ENCODE results near the gene MCM10.

The MCM10 gene

DNA sequence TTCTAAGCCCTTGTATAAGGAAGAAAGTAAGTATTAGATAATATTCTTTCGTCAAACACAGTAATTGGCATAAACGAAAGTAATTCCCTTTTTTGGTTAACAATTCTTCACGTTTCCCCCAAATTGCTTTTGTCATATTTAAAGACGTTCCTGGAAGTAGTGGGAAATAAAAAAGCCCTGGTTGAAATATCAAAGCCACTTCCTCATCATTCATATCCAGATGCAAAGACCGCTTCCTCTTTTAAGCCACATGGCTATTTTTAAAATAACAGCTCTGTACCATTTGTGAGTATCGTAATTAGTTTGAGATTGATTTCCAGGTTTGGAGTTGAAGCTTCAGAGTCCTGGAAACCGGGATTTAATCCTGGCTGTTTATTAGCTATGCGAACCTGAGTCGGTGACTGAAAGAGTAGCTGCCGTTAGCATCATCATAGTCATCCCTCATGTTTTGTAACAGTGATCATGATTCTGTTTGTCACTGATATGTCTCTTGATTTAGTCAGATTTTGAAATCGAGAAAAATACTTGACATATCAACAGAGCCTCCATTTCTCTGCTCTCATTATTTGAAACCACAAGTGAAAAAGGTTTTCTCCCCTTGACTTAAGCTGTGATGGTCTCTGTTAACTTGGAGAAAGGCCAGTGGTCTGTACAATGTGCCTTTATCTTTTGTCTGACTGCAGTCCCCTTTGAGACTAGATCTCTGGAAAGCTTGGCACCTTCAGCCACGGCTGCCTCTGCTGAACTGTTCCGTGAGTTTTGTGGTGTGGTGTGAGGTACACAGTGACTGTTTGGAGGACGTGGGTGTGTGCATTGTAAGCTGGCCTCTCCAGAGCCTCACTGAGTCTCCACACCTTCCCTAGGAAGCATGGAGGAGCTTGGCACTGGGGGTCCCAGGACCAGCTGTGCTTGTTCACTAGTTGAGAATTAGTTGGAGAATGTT lies 43.2 kb upstream of the MCM10 start:
- TF ChIP-seq, protein P1, sequence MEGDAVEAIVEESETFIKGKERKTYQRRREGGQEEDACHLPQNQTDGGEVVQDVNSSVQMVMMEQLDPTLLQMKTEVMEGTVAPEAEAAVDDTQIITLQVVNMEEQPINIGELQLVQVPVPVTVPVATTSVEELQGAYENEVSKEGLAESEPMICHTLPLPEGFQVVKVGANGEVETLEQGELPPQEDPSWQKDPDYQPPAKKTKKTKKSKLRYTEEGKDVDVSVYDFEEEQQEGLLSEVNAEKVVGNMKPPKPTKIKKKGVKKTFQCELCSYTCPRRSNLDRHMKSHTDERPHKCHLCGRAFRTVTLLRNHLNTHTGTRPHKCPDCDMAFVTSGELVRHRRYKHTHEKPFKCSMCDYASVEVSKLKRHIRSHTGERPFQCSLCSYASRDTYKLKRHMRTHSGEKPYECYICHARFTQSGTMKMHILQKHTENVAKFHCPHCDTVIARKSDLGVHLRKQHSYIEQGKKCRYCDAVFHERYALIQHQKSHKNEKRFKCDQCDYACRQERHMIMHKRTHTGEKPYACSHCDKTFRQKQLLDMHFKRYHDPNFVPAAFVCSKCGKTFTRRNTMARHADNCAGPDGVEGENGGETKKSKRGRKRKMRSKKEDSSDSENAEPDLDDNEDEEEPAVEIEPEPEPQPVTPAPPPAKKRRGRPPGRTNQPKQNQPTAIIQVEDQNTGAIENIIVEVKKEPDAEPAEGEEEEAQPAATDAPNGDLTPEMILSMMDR (conservative IDR thresholded peaks at IDR 0.05; ENCODE audit: low read depth, low read length): no peak
- H3K4me3 ChIP-seq (IDR thresholded peaks at IDR 0.05; ENCODE audit: insufficient read depth, low read depth, low read length): no peak overlapping the region
- H2AFZ ChIP-seq (ENCODE audit: low read depth): no peak overlapping the region
- H3K36me3 ChIP-seq (ENCODE audit: insufficient read depth): no peaks in the 10 kb centered on the region; the same call in 1 of the 2 replicates
- no peaks in the 10 kb centered on the region for H3K79me2 ChIP-seq (ENCODE audit: insufficient read depth, low read depth)
- H4K20me1 ChIP-seq (ENCODE audit: insufficient read depth): no peaks in the 10 kb centered on the region
- no peaks in the 10 kb centered on the region for H3K4me1 ChIP-seq (ENCODE audit: low read depth, poor library complexity, severe bottlenecking)
- H3K4me2 ChIP-seq: no peak overlapping the region
- no peak overlapping the region for H3K27ac ChIP-seq
- H3K27me3 ChIP-seq (ENCODE audit: insufficient read depth, low read depth): no peaks in the 10 kb centered on the region
- H3K9ac ChIP-seq: no peak overlapping the region

DNA sequence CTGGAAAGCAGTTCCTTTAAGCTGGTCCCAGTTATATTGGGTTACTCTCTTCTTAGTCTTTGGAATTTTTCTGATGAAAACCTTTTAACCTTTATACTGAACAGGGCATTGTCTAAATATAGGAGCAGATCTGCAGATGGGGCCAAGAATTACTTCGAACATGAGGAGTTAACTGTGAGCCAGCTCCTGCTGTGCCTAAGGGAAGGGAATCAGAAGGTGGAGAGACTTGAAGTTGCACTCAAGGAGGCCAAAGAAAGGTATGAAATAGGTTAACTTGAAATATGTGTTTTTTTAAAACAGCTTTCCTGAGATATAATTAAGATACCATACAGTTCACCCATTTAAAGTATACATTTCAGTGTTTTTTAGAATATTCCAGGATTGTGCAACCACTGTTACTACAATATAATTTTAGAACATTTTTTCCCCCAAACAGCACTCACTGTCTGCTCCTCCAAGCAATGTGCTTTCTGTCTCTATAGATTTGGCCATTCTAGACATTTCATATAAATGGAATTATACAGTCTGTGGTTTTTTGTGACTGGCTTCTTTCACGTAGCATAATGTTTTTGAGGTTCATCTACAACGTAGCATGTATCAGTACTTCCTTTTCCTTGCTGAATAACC lies 42.5 kb upstream of the MCM10 start:
- H3K9ac ChIP-seq: no peak overlapping the region
- TF ChIP-seq, protein P1 (conservative IDR thresholded peaks at IDR 0.05; ENCODE audit: low read depth, low read length): no peak
- no peaks in the 10 kb centered on the region for H3K4me1 ChIP-seq (ENCODE audit: low read depth, poor library complexity, severe bottlenecking)
- no peaks in the 10 kb centered on the region; the same call in 1 of the 2 replicates for H3K36me3 ChIP-seq (ENCODE audit: insufficient read depth)
- H3K4me3 ChIP-seq (IDR thresholded peaks at IDR 0.05; ENCODE audit: insufficient read depth, low read depth, low read length): no peak overlapping the region
- H3K4me2 ChIP-seq: no peak overlapping the region
- H2AFZ ChIP-seq (ENCODE audit: low read depth): no peak overlapping the region
- H4K20me1 ChIP-seq (ENCODE audit: insufficient read depth): no peaks in the 10 kb centered on the region
- no peaks in the 10 kb centered on the region for H3K27me3 ChIP-seq (ENCODE audit: insufficient read depth, low read depth)
- no peak overlapping the region for H3K27ac ChIP-seq
- H3K79me2 ChIP-seq (ENCODE audit: insufficient read depth, low read depth): no peaks in the 10 kb centered on the region

DNA sequence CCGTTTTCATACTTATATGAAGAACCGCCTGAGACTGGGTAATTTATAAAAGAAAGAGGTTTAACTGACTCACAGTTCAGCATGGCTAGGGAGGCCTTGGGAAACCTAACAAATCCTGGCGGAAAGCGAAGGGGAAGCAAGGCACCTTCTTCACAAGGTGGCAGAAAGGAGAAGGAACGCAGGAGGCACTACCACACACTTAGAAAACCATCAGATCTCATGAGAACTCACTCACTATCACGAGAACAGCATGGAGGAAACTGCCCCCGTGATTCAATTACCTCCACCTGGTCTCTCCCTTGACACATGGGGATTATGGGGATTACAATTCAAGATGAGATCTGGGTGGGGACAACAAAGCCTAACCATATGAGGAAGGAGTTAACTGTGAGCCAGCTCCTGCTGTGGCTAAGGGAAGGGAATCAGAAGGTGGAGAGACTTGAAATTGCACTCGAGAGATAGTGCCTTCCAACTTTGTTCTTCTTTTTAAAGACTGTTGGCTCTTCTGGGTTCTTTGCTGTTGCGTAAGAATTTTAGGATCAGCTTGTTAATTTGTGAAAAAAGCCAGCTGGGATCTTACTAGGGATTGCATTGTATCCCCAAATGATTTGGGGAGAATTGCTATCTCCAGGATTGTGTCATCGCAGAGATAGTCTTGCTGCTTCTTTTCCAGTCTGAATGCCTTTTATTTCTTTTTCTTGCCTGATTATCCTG lies 40.4 kb upstream of the MCM10 start:
- Histone ChIP-seq H3K4me2 (no peak overlapping the region), H3K79me2 (ENCODE audit: insufficient read depth, low read depth) (no peaks in the 10 kb centered on the region), H3K27ac (no peak overlapping the region), H3K27me3 (ENCODE audit: insufficient read depth, low read depth) (no peaks in the 10 kb centered on the region), H3K36me3 (ENCODE audit: insufficient read depth) (no peaks in the 10 kb centered on the region; the same call in 1 of the 2 replicates), H4K20me1 (ENCODE audit: insufficient read depth) (no peaks in the 10 kb centered on the region), H2AFZ (ENCODE audit: low read depth) (no peak overlapping the region), H3K4me1 (ENCODE audit: low read depth, poor library complexity, severe bottlenecking) (no peaks in the 10 kb centered on the region), H3K9ac (no peak overlapping the region), H3K4me3 (IDR thresholded peaks at IDR 0.05; ENCODE audit: insufficient read depth, low read depth, low read length) (no peak overlapping the region)
- TF ChIP-seq, protein P1 (conservative IDR thresholded peaks at IDR 0.05; ENCODE audit: low read depth, low read length): no peak

DNA sequence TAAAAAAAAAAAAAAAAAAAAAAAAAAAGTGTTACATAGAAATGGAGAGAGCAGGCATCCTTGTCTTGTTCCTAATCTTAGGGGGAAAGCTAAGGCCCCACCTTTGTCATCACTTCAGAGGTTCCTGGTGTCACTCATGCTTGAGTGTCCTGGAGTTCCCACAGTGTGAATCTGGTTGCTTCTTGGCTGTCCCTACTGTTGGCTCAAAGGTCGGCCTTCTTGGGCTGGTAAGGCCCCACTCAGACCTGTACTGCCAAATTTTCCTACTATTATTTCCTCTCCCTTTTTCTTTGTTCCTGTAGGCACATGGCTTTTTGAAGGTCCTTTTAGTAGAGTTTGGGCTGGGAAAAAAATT lies 39.9 kb upstream of the MCM10 start:
- H3K36me3 ChIP-seq (ENCODE audit: insufficient read depth): no peaks in the 10 kb centered on the region; the same call in 1 of the 2 replicates

More for the DNA sequence above, 39.9 kb upstream of the MCM10 start:
- Histone ChIP-seq H3K79me2 (ENCODE audit: insufficient read depth, low read depth) (no peaks in the 10 kb centered on the region), H3K4me1 (ENCODE audit: low read depth, poor library complexity, severe bottlenecking) (no peaks in the 10 kb centered on the region), H4K20me1 (ENCODE audit: insufficient read depth) (no peaks in the 10 kb centered on the region), H3K27me3 (ENCODE audit: insufficient read depth, low read depth) (no peaks in the 10 kb centered on the region), H3K27ac (no peak overlapping the region), H3K4me2 (no peak overlapping the region), H2AFZ (ENCODE audit: low read depth) (no peak overlapping the region), H3K4me3 (IDR thresholded peaks at IDR 0.05; ENCODE audit: insufficient read depth, low read depth, low read length) (no peak overlapping the region), H3K9ac (no peak overlapping the region)
- TF ChIP-seq, protein P1 (conservative IDR thresholded peaks at IDR 0.05; ENCODE audit: low read depth, low read length): no peak

Measured in KMS-11 (cell line).